ENCODE measurements around the gene ADSL. TPM values are rescaled to one million over a fixed set of nuclear protein-coding genes. Genes with fewer than 3 reads are reported as not detected.

Gene ADSL
- total and polyA plus RNA-seq, 4 donors, result 19.4 to 54.5 (median 39.8) TPM

GRCh38 chr22:40383905-40384304, 37.6 kb downstream of the ADSL start:
- Histone ChIP-seq H3K4me1 (ENCODE audit: control insufficient read depth in 4 of 4, insufficient read depth in 4 of 4, low read length in 3 of 4) (no peaks in the 10 kb centered on the region), H3K4me3 (ENCODE audit: low read depth in 1 of 3, low read length in 3 of 3) (no peak overlapping the region), H3K9ac (ENCODE audit: low read depth in 1 of 2, low read length in 2 of 2) (no peak overlapping the region), H3K36me3 (ENCODE audit: control insufficient read depth in 4 of 4, insufficient read depth in 3 of 4, low read depth in 1 of 4, low read length in 3 of 4) (peaks cover 0 to 2% (median 0%) of the 10 kb centered on the region in 4 donors), H3K27me3 (ENCODE audit: control insufficient read depth in 4 of 4, insufficient read depth in 4 of 4, low read length in 3 of 4) (no peaks in the 10 kb centered on the region), H3K9me3 (ENCODE audit: control insufficient read depth in 4 of 4, low read length in 3 of 4) (no peaks in the 10 kb centered on the region), H3K27ac (ENCODE audit: low read depth in 1 of 2, low read length in 2 of 2) (no peak overlapping the region)
- WGBS, result 92% methylated on average over 3 of the region's 3 CpGs
- no peak for DNase-seq (ENCODE audit: low spot score)
- TF ChIP-seq RAD21 (IDR thresholded peaks at IDR 0.05) (no peak), TAF1 (conservative IDR thresholded peaks at IDR 0.05) (no peak), FOXA1 (IDR thresholded peaks at IDR 0.05) (no peak), ATF3 (IDR thresholded peaks at IDR 0.05) (no peak), GABPA (IDR thresholded peaks at IDR 0.05 in 1 of 2, conservative IDR thresholded peaks at IDR 0.05 in 1 of 2) (no peak), ZBTB33 (IDR thresholded peaks at IDR 0.05) (no peak), HNF4G (IDR thresholded peaks at IDR 0.05) (no peak), SP1 (IDR thresholded peaks at IDR 0.05) (no peak), REST (IDR thresholded peaks at IDR 0.05) (no peak), NR2F2 (IDR thresholded peaks at IDR 0.05) (no peak), JUND (IDR thresholded peaks at IDR 0.05) (no peak)

GRCh38 chr22:40385036-40385782, 38.9 kb downstream of the ADSL start:
- no peak overlapping the region for H3K4me3 ChIP-seq (ENCODE audit: low read depth in 1 of 3, low read length in 3 of 3)
- no peak for DNase-seq (ENCODE audit: low spot score)
- no peaks in the 10 kb centered on the region for H3K9me3 ChIP-seq (ENCODE audit: control insufficient read depth in 4 of 4, low read length in 3 of 4)
- WGBS, result 72% methylated on average over 10 of the region's 10 CpGs
- no peaks in the 10 kb centered on the region for H3K36me3 ChIP-seq (ENCODE audit: control insufficient read depth in 4 of 4, insufficient read depth in 3 of 4, low read depth in 1 of 4, low read length in 3 of 4)
- H3K27ac ChIP-seq (ENCODE audit: low read depth in 1 of 2, low read length in 2 of 2), result no peak overlapping the region
- no peaks in the 10 kb centered on the region for H3K4me1 ChIP-seq (ENCODE audit: control insufficient read depth in 4 of 4, insufficient read depth in 4 of 4, low read length in 3 of 4)
- H3K27me3 ChIP-seq (ENCODE audit: control insufficient read depth in 4 of 4, insufficient read depth in 4 of 4, low read length in 3 of 4), result no peaks in the 10 kb centered on the region
- TF ChIP-seq YY1 (IDR thresholded peaks at IDR 0.05) (no peak), JUND (IDR thresholded peaks at IDR 0.05) (no peak), RXRA (IDR thresholded peaks at IDR 0.05) (no peak), MAX (IDR thresholded peaks at IDR 0.05) (no peak), NR2F2 (IDR thresholded peaks at IDR 0.05) (no peak)
- H3K9ac ChIP-seq (ENCODE audit: low read depth in 1 of 2, low read length in 2 of 2), result no peak overlapping the region

Measured in liver (tissue), 9 donors.